PC-3 (cell line): Measurements from ENCODE around the gene SOCS2. TPM values are rescaled to one million over a fixed set of nuclear protein-coding genes. Genes with fewer than 3 reads are reported as not detected.

Experiments
- ATAC-seq: fragments of 200-7000 bp; cut with Tn5 transposase; 2 replicates; pipeline ENCODE4 v1.9.1; 2020; ENCODE audit warnings: mild to moderate bottlenecking, moderate library complexity
- BruUV-seq: library from RNA; stranded (reverse); fragments of 400-500 nt; replicated peaks from 2 replicates; lab custom pipeline; 2021; lab: Mats Ljungman, UMichigan
- CTCF ChIA-PET: fragments of 300-600 bp; sonication (Branson Sonifier 250); formaldehyde crosslinking; loops from one replicate; lab custom pipeline; 2022; ENCODE audit warnings: antibody characterized with exemption; lab: Charles Lee
- POLR2A ChIA-PET: fragments of 300-600 bp; sonication (Branson Sonifier 250); formaldehyde crosslinking; loops from one replicate; lab custom pipeline; 2022; ENCODE audit warnings: antibody characterized with exemption; ENCODE audit not compliant: unreplicated experiment; lab: Charles Lee
- DNase-seq: peaks from one replicate; pipeline ENCODE4 v3.0.0-alpha.2; 2015
- H2AFZ ChIP-seq: fragments of 300-600 bp; sonication (generic); 2 replicates; pipeline ENCODE4 v1.6.0; 2016; ENCODE audit warnings: antibody characterized with exemption, low read length
- H3F3A ChIP-seq: fragments of 300-600 bp; sonication (generic); one replicate; pipeline ENCODE4 v1.6.0; 2017; ENCODE audit warnings: antibody characterized with exemption, low read length, control low read depth, mild to moderate bottlenecking; ENCODE audit not compliant: unreplicated experiment
- H3K27ac ChIP-seq: fragments of 300-600 bp; sonication (generic); 2 replicates; pipeline ENCODE4 v1.5.1; 2016; ENCODE audit warnings: mild to moderate bottlenecking, low read length
- H3K27me3 ChIP-seq: fragments of 300-600 bp; sonication (generic); 2 replicates; pipeline ENCODE4 v1.6.1; 2016; ENCODE audit warnings: low read length, mixed read lengths
- H3K36me3 ChIP-seq: fragments of 300-600 bp; sonication (generic); 2 replicates; pipeline ENCODE4 v1.6.1; 2016; ENCODE audit warnings: low read depth, mixed run types, low read length, mixed read lengths
- H3K4me1 ChIP-seq: fragments of 300-600 bp; sonication (generic); 2 replicates; pipeline ENCODE4 v1.5.1; 2016; ENCODE audit warnings: low read length; ENCODE audit not compliant: insufficient read depth
- H3K4me2 ChIP-seq: fragments of 300-600 bp; sonication (generic); 2 replicates; pipeline ENCODE4 v1.6.0; 2016; ENCODE audit warnings: low read length
- H3K4me3 ChIP-seq: fragments of 300-600 bp; sonication (generic); 2 replicates; pipeline ENCODE4 v1.5.1; 2016; ENCODE audit warnings: mild to moderate bottlenecking, low read length, mixed read lengths
- H3K79me2 ChIP-seq: fragments of 300-600 bp; sonication (generic); 2 replicates; pipeline ENCODE4 v1.6.1; 2017; ENCODE audit warnings: low read length, mixed read lengths
- H3K9ac ChIP-seq: fragments of 300-600 bp; sonication (generic); 2 replicates; pipeline ENCODE4 v1.6.0; 2016; ENCODE audit warnings: mild to moderate bottlenecking, low read length
- H3K9me2 ChIP-seq: fragments of 300-600 bp; sonication (generic); replicated peaks from 2 replicates; pipeline ENCODE4 v1.6.1; 2016; ENCODE audit warnings: mixed run types, low read length, mixed read lengths
- H3K9me3 ChIP-seq: fragments of 300-600 bp; sonication (generic); 2 replicates; pipeline ENCODE4 v1.6.1; 2016; ENCODE audit warnings: low read length, mixed read lengths
- H4K20me1 ChIP-seq: fragments of 300-600 bp; sonication (generic); 2 replicates; pipeline ENCODE4 v1.6.1; 2016; ENCODE audit warnings: low read length, mixed read lengths
- CTCF ChIP-seq: fragments of 300-600 bp; sonication (generic); conservative IDR thresholded peaks from 2 replicates; pipeline ENCODE4 v1.5.1; 2017; ENCODE audit warnings: antibody characterized with exemption, low read depth, mild to moderate bottlenecking, low read length
- EZH2 ChIP-seq: fragments of 300-600 bp; sonication (generic); IDR thresholded peaks from one replicate; pipeline ENCODE4 v1.6.1; 2017; ENCODE audit warnings: antibody characterized with exemption, mild to moderate bottlenecking, low read length; ENCODE audit not compliant: unreplicated experiment
- EZH2phosphoT487 ChIP-seq: fragments of 300-600 bp; sonication (generic); IDR thresholded peaks from 2 replicates; pipeline ENCODE4 v1.6.1; 2018; ENCODE audit warnings: mild to moderate bottlenecking, antibody characterized with exemption, low read length, borderline replicate concordance
- intact Hi-C: fragments of 100-400 bp; cut with micrococcal nuclease; formaldehyde crosslinking; loops from 2 replicates; pipeline ENCODE4 v1.9.0; 2023
- total RNA-seq: library from RNA; depleted of rRNA; stranded (reverse); fragments of >200 nt; gene quantifications from 2 replicates; pipeline ENCODE4 v1.2.3, GENCODE V29; 2014

SOCS2 gene
- total RNA-seq, 1 experiment from 2014 or later: 28.9 TPM

- peak overlapping the region; percentile 76 for H3K9ac ChIP-seq
- H3F3A ChIP-seq: no peaks in the 10 kb centered on the region
- ChIA-PET POLR2A (no interaction called here), CTCF (interaction anchor here (1.0 kb wide), 1 partner anchor 128 kb away, joined by 4 read pairs; no protein-coding TSS in a partner anchor)
- H3K4me2 ChIP-seq: peak overlapping the region; percentile 99
- H3K27me3 ChIP-seq: no peaks in the 10 kb centered on the region
- peaks cover 12% of the 10 kb centered on the region; the same call in 1 of the 2 replicates for H3K4me1 ChIP-seq
- H3K36me3 ChIP-seq: no peaks in the 10 kb centered on the region; the same call in 1 of the 2 replicates
- H3K9me3 ChIP-seq: no peaks in the 10 kb centered on the region
- H3K79me2 ChIP-seq: peaks cover 41% of the 10 kb centered on the region
- 0 out of 2 replicates have a peak, but pooled peaks cover 4% of the 10 kb centered on the region for H4K20me1 ChIP-seq
- ATAC-seq (no peak), DNase-seq (peak; percentile 62)
- H3K4me3 ChIP-seq: peak overlapping the region; percentile 90
- peak overlapping the region; percentile 80 for H2AFZ ChIP-seq
- intact Hi-C loops: loop anchor here (1.0 kb wide), 1 partner anchor 169 kb away; no protein-coding TSS in a partner anchor
- no peak for TF ChIP-seq EZH2
- TF ChIP-seq CTCF: no peak
- no peak for TF ChIP-seq EZH2phosphoT487
- no TSS peak for BruUV-seq
- H3K27ac ChIP-seq: peak overlapping the region; percentile 26
- no peaks in the 10 kb centered on the region for H3K9me2 ChIP-seq
Measured at GRCh38 chr12:93573552-93574223, 1.2 kb downstream of the SOCS2 start.

DNA sequence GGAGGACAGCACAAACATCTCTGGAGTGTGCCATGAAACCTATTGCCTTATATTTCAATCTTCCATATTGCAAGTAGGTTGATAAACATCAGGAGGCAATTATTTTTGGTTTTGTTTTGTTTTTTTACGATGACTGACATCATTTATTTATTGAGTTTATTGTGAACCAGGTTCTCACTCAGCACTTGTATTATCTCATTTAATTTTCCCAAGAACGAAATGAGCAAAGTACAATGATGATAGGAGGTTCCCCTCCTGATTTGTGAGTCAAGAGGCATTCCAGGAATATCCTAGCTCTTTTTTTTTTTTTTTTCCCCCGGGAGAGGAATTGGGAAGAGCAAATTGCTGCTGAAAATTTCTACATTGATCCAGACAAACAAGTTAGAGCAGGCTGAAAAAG is 4.7 kb downstream of the SOCS2 start:
- TF ChIP-seq CTCF: no peak
- TF ChIP-seq EZH2: no peak
- no peak for TF ChIP-seq EZH2phosphoT487
- H3K27me3 ChIP-seq: no peaks in the 10 kb centered on the region
- no peak overlapping the region for H3K9ac ChIP-seq
- 0 out of 2 replicates have a peak, but pooled peaks cover 4% of the 10 kb centered on the region for H4K20me1 ChIP-seq
- H3K9me2 ChIP-seq: no peaks in the 10 kb centered on the region
- no peak overlapping the region for H3K27ac ChIP-seq
- peaks cover 37% of the 10 kb centered on the region for H3K79me2 ChIP-seq
- H3K4me2 ChIP-seq: no peak overlapping the region
- no peak overlapping the region for H2AFZ ChIP-seq
- ATAC-seq (no peak), DNase-seq (no peak)
- no TSS peak for BruUV-seq
- no peak overlapping the region for H3K4me3 ChIP-seq
- CTCF ChIA-PET: no interaction called here
- intact Hi-C loops: no loop called here
- POLR2A ChIA-PET: no interaction called here
- H3K36me3 ChIP-seq: no peaks in the 10 kb centered on the region; the same call in 1 of the 2 replicates
- peaks cover 11% of the 10 kb centered on the region; the same call in 1 of the 2 replicates for H3K4me1 ChIP-seq
- H3K9me3 ChIP-seq: no peaks in the 10 kb centered on the region
- no peaks in the 10 kb centered on the region for H3F3A ChIP-seq

DNA sequence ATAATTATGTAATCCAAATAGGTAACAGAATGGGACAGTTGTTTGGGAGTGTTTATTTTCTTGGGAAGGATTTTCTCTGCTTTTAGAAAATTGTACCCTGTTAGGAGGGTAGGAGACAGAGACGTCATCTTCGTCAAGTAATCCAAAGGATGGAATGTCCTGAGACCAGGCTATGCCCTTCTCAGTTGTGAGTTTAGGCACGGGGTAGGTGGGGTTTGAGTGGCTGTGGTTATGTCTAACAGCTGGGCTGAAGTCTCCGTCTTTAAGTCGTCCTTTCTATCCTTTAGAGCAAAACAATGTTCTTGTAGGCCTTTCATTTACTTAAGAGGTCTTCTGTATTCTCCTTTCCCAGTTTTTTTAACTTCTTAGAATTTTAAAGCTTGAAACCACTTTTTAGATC is 5.7 kb downstream of the SOCS2 start:
- ATAC-seq: no peak
- H3K79me2 ChIP-seq: peaks cover 27% of the 10 kb centered on the region
- no peaks in the 10 kb centered on the region; the same call in 1 of the 2 replicates for H3K36me3 ChIP-seq
- intact Hi-C loops: no loop called here
- H3F3A ChIP-seq: no peaks in the 10 kb centered on the region
- no peak overlapping the region for H2AFZ ChIP-seq
- 0 out of 2 replicates have a peak, but pooled peaks cover 4% of the 10 kb centered on the region for H4K20me1 ChIP-seq
- no peak overlapping the region for H3K4me2 ChIP-seq
- peaks cover 3% of the 10 kb centered on the region; the same call in 1 of the 2 replicates for H3K4me1 ChIP-seq
- ChIA-PET CTCF (no interaction called here), POLR2A (no interaction called here)
- H3K27me3 ChIP-seq: no peaks in the 10 kb centered on the region
- H3K9me2 ChIP-seq: no peaks in the 10 kb centered on the region
- no peak overlapping the region for H3K9ac ChIP-seq
- no peak overlapping the region for H3K4me3 ChIP-seq
- BruUV-seq: no TSS peak
- TF ChIP-seq EZH2 (no peak), EZH2phosphoT487 (no peak), CTCF (no peak)
- no peaks in the 10 kb centered on the region for H3K9me3 ChIP-seq
- H3K27ac ChIP-seq: no peak overlapping the region
- no peak for DNase-seq
